DOHH2 (cell line): ENCODE results near the gene PDE4B.

Source experiments
- H3F3A ChIP-seq: fragments of 200-600 bp; sonication (generic), shearing (Covaris generic); 2 replicates; pipeline ENCODE4 v1.6.0; 2016; ENCODE audit warnings: antibody characterized with exemption, mild to moderate bottlenecking; ENCODE audit not compliant: control insufficient read depth, insufficient read depth
- H3K27ac ChIP-seq: fragments of 200-600 bp; sonication (generic); 2 replicates; pipeline ENCODE4 v1.5.1; 2014; ENCODE audit warnings: low read depth, mild to moderate bottlenecking, low read length, moderate library complexity
- H3K27me3 ChIP-seq: fragments of 200-600 bp; sonication (generic); 2 replicates; pipeline ENCODE4 v1.6.1; 2014; ENCODE audit warnings: mild to moderate bottlenecking, low read length, mixed read lengths; ENCODE audit not compliant: control insufficient read depth
- H3K36me3 ChIP-seq: fragments of 200-600 bp; sonication (generic); 2 replicates; pipeline ENCODE4 v1.6.1; 2014; ENCODE audit warnings: mild to moderate bottlenecking, low read length, moderate library complexity, mixed read lengths; ENCODE audit not compliant: control insufficient read depth
- H3K4me1 ChIP-seq: fragments of 200-600 bp; sonication (generic); 2 replicates; pipeline ENCODE4 v1.6.1; 2014; ENCODE audit warnings: mild to moderate bottlenecking, low read length, mixed read lengths; ENCODE audit not compliant: control insufficient read depth
- H3K4me2 ChIP-seq: fragments of 200-600 bp; sonication (generic); 2 replicates; pipeline ENCODE4 v1.6.0; 2014; ENCODE audit warnings: mild to moderate bottlenecking, low read length, moderate library complexity
- H3K4me3 ChIP-seq: fragments of 200-600 bp; sonication (generic); 2 replicates; pipeline ENCODE4 v1.5.1; 2014; ENCODE audit warnings: mild to moderate bottlenecking, low read length, mixed read lengths
- H3K79me2 ChIP-seq: fragments of 200-600 bp; sonication (generic); 2 replicates; pipeline ENCODE4 v1.6.1; 2014; ENCODE audit warnings: mild to moderate bottlenecking, low read length, mixed read lengths; ENCODE audit not compliant: control insufficient read depth
- H3K9me2 ChIP-seq: fragments of 200-600 bp; sonication (generic); replicated peaks from 2 replicates; pipeline ENCODE4 v1.6.1; 2014; ENCODE audit warnings: mild to moderate bottlenecking, low read length, mixed read lengths; ENCODE audit not compliant: control insufficient read depth
- H3K9me3 ChIP-seq: fragments of 200-600 bp; sonication (generic); 2 replicates; pipeline ENCODE4 v1.6.1; 2014; ENCODE audit warnings: antibody characterized with exemption, low read length, mixed read lengths; ENCODE audit not compliant: control insufficient read depth, insufficient read depth
- H4K20me1 ChIP-seq: fragments of 200-600 bp; sonication (generic); 2 replicates; pipeline ENCODE4 v1.6.0; 2014; ENCODE audit warnings: low read depth, mild to moderate bottlenecking, antibody characterized with exemption, low read length, moderate library complexity; ENCODE audit not compliant: control insufficient read depth, insufficient read depth
- EZH2phosphoT487 ChIP-seq: fragments of 200-600 bp; sonication (generic); IDR thresholded peaks from 2 replicates; pipeline ENCODE4 v1.6.1; 2017; ENCODE audit warnings: borderline replicate concordance, mild to moderate bottlenecking, antibody characterized with exemption, low read length, moderate library complexity, mixed read lengths
- TF ChIP-seq, protein P1 (sequence below): fragments of 200-600 bp; sonication (generic); IDR thresholded peaks from one replicate; pipeline ENCODE4 v1.5.1; 2014; ENCODE audit warnings: antibody characterized with exemption, mild to moderate bottlenecking, low read depth, low read length; ENCODE audit not compliant: poor library complexity, severe bottlenecking

Gene PDE4B

DNA sequence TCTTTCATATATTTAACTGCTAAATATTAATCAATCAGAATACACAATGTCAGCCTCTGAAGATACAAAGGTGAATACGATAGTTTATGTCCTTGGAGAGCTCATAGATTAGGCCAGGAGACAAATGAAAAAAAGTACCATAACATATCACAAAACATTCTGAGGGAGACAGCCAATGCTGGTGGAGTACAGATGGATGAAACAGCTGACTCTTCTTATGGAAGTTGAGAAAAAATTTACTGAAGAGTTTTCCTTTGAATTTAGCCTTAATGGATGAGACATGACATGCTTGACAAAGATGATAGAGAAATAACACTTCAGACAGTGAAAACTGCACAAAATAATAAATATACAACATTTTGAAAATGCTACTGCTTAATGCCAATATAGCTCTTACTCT is 193.5 kb downstream of the PDE4B start:
- H3K9me2 ChIP-seq = no peaks in the 10 kb centered on the region
- no peak overlapping the region for H3K4me2 ChIP-seq
- H3K4me1 ChIP-seq = no peaks in the 10 kb centered on the region
- H4K20me1 ChIP-seq = no peaks in the 10 kb centered on the region
- H3K9me3 ChIP-seq = no peaks in the 10 kb centered on the region
- TF ChIP-seq, protein P1, sequence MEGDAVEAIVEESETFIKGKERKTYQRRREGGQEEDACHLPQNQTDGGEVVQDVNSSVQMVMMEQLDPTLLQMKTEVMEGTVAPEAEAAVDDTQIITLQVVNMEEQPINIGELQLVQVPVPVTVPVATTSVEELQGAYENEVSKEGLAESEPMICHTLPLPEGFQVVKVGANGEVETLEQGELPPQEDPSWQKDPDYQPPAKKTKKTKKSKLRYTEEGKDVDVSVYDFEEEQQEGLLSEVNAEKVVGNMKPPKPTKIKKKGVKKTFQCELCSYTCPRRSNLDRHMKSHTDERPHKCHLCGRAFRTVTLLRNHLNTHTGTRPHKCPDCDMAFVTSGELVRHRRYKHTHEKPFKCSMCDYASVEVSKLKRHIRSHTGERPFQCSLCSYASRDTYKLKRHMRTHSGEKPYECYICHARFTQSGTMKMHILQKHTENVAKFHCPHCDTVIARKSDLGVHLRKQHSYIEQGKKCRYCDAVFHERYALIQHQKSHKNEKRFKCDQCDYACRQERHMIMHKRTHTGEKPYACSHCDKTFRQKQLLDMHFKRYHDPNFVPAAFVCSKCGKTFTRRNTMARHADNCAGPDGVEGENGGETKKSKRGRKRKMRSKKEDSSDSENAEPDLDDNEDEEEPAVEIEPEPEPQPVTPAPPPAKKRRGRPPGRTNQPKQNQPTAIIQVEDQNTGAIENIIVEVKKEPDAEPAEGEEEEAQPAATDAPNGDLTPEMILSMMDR = no peak
- no peak for TF ChIP-seq EZH2phosphoT487
- H3K27ac ChIP-seq = no peak overlapping the region
- no peaks in the 10 kb centered on the region for H3K79me2 ChIP-seq
- no peaks in the 10 kb centered on the region for H3F3A ChIP-seq
- H3K4me3 ChIP-seq = no peak overlapping the region
- H3K27me3 ChIP-seq = no peaks in the 10 kb centered on the region
- H3K36me3 ChIP-seq = no peaks in the 10 kb centered on the region

DNA sequence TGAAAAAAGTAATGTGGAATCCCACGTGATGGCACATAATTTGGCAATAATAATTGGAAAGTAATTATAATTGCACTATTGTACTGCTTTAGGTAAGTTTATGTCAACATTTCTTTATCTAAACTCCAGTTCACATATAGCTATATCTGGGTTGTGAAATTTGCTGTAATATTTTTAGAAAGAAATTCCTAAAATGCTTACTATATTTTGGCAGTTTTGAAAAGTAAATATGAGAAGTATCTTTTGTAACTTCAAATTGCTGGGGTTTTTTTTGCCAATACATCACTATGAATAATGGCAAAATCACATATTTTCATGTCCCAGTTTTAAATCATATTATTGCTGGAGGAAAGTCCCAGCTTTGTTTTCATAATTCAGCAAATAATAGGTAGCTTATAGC is 197.5 kb downstream of the PDE4B start:
- Histone ChIP-seq H3K4me1 (no peaks in the 10 kb centered on the region), H3K4me2 (no peak overlapping the region), H3K4me3 (no peak overlapping the region), H3K9me2 (no peaks in the 10 kb centered on the region), H3F3A (no peaks in the 10 kb centered on the region), H3K27ac (no peak overlapping the region), H4K20me1 (no peaks in the 10 kb centered on the region), H3K27me3 (no peaks in the 10 kb centered on the region), H3K79me2 (no peaks in the 10 kb centered on the region), H3K9me3 (no peaks in the 10 kb centered on the region), H3K36me3 (no peaks in the 10 kb centered on the region)
- TF ChIP-seq, protein P1 = no peak
- no peak for TF ChIP-seq EZH2phosphoT487

DNA sequence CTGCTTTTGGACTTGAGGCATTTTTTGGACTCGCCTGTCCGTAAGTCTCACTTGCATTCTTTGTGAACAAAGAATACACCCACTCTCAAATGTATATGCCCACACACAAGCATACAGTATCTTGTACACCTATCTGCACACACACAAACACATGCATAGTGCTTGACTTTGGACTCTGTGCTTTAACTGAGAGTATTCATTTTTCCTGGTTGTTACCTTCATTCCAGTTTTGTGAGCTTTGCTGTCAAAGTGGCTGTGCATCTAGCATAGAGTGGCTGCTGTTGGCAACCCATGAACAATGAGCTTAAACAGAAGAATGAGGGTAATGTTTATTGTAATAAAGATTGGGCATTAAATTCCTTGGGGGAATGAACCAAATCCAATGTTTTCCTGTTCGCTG is 199.0 kb downstream of the PDE4B start:
- no peaks in the 10 kb centered on the region for H3K36me3 ChIP-seq
- no peaks in the 10 kb centered on the region for H3K79me2 ChIP-seq
- H3K27me3 ChIP-seq = no peaks in the 10 kb centered on the region
- no peak overlapping the region for H3K27ac ChIP-seq
- no peaks in the 10 kb centered on the region for H4K20me1 ChIP-seq
- H3F3A ChIP-seq = no peaks in the 10 kb centered on the region
- no peak overlapping the region for H3K4me2 ChIP-seq
- no peak overlapping the region for H3K4me3 ChIP-seq
- no peaks in the 10 kb centered on the region for H3K9me2 ChIP-seq
- no peaks in the 10 kb centered on the region for H3K9me3 ChIP-seq
- H3K4me1 ChIP-seq = no peaks in the 10 kb centered on the region
- no peak for TF ChIP-seq EZH2phosphoT487
- TF ChIP-seq, protein P1 = no peak
